GM12891 (cell line): ENCODE data around the gene TCF12.

Experiments
- PAX5 ChIP-seq: IDR thresholded peaks from 2 replicates; pipeline ENCODE4 v1.6.1; 2011; ENCODE audit warnings: low read length, moderate library complexity, mild to moderate bottlenecking; ENCODE audit not compliant: insufficient read depth, severe bottlenecking
- POLR2A ChIP-seq: IDR thresholded peaks from 2 replicates; pipeline ENCODE4 v1.6.1; 2011; ENCODE audit warnings: low read depth, low read length, control low read depth
- POLR2AphosphoS5 ChIP-seq: IDR thresholded peaks from 2 replicates; pipeline ENCODE4 v1.6.1; 2011; ENCODE audit warnings: low read depth, low read length, control low read depth
- SPI1 ChIP-seq: IDR thresholded peaks from 2 replicates; pipeline ENCODE4 v1.6.1; 2011; ENCODE audit warnings: low read depth, low read length, control low read depth
- TAF1 ChIP-seq: IDR thresholded peaks from 2 replicates; pipeline ENCODE4 v1.6.1; 2011; ENCODE audit warnings: low read depth, low read length, control low read depth

GRCh38 chr15:57085267-57085666 lies 166.8 kb downstream of the TCF12 start:
- no peak for TF ChIP-seq POLR2A
- no peak for TF ChIP-seq POLR2AphosphoS5
- no peak for TF ChIP-seq TAF1
- no peak for TF ChIP-seq PAX5
- no peak for TF ChIP-seq SPI1
